LNCaP clone FGC (cell line): ENCODE measurements around the gene CDR2.

Experiments
- DNase-seq: peaks from one replicate; pipeline ENCODE4 v3.0.0-alpha.2; 2011; ENCODE audit warnings: low read depth
- H3K4me3 ChIP-seq: 2 replicates; pipeline ENCODE4 v1.5.1; 2011; ENCODE audit warnings: mild to moderate bottlenecking, low read depth, low read length, control low read depth
- TF ChIP-seq, protein P1 (sequence below): IDR thresholded peaks from 2 replicates; pipeline ENCODE4 v1.5.1; 2012; ENCODE audit warnings: mild to moderate bottlenecking; ENCODE audit not compliant: control insufficient read depth, insufficient read depth; ENCODE audit errors: extremely low read depth

Gene CDR2

DNA sequence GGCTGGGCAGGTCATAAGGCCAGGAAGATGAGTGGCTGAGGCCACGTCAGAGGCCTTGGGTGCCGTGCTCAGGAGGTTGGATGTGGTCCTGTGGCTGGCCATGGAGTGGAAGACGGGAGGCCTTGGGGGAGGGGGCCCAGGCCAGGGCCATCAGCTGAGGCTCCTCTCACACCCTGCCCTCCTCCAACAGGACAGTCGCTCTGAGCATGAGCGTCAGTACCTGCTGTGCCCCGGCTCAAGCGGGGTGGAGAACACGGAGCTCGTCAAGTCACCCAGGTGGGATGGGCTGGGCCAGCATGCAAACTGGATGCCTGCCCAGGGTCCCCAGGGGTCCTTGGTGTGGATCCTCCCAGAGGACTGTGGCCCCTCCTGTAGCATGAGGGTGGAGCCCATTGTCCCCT lies 58.0 kb downstream of the CDR2 start:
- no peak overlapping the region for H3K4me3 ChIP-seq
- TF ChIP-seq, protein P1, sequence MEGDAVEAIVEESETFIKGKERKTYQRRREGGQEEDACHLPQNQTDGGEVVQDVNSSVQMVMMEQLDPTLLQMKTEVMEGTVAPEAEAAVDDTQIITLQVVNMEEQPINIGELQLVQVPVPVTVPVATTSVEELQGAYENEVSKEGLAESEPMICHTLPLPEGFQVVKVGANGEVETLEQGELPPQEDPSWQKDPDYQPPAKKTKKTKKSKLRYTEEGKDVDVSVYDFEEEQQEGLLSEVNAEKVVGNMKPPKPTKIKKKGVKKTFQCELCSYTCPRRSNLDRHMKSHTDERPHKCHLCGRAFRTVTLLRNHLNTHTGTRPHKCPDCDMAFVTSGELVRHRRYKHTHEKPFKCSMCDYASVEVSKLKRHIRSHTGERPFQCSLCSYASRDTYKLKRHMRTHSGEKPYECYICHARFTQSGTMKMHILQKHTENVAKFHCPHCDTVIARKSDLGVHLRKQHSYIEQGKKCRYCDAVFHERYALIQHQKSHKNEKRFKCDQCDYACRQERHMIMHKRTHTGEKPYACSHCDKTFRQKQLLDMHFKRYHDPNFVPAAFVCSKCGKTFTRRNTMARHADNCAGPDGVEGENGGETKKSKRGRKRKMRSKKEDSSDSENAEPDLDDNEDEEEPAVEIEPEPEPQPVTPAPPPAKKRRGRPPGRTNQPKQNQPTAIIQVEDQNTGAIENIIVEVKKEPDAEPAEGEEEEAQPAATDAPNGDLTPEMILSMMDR: no peak
- DNase-seq: no peak

DNA sequence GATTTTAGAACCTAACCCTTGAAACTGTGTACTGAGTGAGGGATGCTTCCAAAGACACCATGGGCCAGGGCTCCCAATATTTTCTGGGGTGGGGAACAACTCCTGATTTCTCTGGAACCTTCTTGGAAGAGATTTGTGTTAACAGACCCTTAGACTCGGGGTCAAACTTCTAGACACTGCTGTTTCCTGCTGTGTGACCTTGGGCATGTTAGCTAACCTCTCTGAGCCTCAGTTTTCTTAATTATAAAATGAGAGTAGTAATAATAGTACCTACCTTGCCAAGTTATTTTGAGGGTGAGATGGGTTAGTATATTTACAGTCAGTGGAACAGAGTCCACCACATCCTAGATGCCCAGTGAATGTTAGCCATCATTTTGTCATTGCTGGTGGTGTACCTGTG lies 58.4 kb downstream of the CDR2 start:
- TF ChIP-seq, protein P1: no peak
- no peak for DNase-seq
- H3K4me3 ChIP-seq: no peak overlapping the region

DNA sequence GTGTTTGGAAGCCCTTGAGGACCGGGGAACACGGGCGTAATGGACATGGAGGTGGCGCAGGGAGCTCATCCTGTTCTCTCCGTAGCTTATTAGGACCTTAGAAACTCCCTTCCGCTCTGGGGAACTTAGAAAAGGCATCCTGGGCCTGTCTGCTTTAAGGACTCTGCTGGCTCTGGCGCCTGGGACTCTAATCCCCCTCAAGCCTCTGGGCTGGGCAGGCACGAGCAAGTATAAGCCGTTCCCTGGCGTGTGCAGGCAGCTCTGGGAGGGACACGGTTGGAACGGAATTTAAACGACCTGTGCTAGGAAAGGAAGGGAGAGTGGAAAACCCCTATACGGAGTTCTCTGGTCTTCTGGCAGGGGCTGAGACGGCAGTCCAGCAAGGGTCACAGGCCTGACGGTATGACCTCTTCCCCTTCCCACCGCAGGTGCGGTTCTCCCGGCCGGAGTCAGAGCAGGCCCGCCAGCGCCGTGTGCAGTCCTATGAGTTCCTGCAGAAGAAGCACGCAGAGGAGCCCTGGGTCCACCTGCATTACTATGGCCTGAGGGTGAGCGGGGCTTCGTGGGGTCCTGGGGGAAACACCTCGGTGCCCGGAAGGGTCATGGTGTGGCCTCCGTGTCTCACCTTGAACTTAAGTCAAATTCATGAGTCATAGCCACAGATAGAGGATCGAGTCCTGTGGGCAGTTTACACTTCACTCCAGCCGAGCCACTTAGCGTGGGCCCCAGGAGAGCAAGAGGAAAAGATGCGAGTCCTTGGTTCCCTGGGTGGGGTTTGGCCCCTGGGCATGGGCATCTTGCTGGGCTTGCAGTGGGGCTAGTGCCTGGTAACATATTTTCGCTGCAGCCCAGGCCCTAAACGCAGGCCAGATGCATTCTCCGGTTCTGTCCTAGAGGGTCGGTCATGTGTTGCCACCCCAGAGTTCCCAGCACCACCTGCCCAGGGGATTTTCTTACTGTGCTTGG lies 59.5 kb downstream of the CDR2 start:
- H3K4me3 ChIP-seq: no peak overlapping the region
- TF ChIP-seq, protein P1: no peak
- no peak for DNase-seq

DNA sequence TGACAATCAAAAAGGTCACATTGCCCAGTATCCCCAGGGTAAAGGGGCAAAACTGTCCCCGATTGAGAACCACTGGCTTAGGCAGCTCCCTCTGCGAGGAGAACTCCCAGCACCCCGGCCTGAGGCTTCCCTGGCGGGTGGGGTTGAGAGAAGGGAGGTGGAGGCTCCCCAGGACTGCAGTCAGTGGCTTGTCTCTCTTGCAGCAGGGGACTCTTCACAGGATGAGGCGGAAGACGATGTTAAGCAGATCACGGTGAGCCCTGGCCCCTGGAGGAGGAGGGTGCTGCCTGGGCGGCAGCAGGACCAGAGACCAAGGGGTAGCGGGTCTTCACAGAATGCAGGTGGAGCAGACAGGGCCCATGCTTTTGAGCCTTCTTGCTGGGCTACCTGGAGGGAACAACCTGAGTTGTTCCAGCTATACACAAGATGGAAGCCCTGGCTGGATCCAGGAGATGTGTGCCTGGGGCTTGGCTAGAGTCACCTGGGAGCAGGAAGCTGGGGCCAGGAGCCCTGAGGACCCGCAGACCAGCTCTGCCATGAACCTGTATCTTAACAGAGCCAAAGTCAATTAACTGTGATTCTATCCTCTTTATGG lies 60.4 kb downstream of the CDR2 start:
- H3K4me3 ChIP-seq: no peak overlapping the region
- TF ChIP-seq, protein P1: no peak
- no peak for DNase-seq

DNA sequence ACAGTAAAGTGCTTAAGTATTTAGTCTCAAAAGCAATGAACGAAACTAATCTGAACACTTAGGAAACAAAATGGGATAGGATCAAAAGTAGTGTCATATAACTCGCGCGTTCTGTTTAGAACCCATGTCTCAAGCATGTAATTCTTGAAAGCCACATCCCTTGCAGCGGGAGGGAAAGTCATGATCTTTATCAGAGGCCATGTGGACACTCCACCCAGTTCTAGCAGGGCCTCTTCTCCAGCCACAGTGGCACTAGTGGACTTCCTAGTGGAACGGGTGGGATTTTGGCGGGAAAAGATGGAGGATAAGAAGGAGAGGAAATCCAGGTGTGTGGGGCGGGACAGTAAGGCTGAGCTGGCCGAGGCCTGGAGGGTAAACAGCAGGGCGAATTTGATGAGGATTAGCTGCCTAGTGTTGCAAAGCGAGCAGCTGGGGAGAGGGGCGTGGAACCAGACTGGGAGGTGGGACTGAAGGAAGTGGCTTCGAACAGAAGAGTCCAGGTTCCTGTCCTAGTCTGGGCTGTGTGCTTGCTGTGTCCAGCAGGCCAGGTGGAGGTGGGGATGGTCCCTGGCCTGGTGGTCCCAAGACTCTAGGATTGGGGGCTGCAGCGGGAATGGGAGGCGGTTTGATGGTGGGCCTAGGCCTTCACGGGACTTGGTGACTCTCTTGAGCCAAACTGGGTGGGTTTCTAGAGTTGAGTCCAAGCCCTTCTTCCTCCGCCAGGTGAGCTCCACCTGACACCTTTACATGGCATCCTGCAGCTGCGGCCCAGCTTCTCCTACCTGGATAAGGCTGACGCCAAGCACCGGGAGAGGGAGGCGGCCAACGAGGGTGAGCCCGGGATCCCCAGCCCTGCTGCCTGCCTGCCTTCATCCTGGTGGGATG lies 61.3 kb downstream of the CDR2 start:
- no peak overlapping the region for H3K4me3 ChIP-seq
- TF ChIP-seq, protein P1: no peak
- DNase-seq: no peak

DNA sequence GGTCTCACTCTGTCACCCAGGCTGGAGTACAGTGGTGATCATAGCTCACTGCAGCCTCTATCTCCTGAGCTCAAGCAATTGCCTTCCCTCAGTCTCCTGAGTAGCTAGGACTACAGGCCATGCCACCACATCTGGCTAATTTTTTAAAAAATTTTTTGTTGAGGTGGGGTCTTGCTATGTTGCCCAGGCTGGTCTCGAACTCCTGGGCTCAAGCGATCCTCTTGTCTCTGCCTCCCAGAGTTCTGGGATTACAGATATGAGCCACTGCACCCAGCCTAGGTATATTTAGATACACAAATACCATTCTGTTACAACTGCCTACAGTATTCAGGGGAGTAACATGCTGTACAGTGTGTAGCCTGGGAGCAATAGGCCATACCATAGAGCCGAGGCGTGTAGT lies 62.9 kb downstream of the CDR2 start:
- no peak overlapping the region for H3K4me3 ChIP-seq
- no peak for DNase-seq
- TF ChIP-seq, protein P1: no peak
